Colonic mucosa (tissue), 4 donors: Measurements from ENCODE around the gene MTG1. TPM values are rescaled to one million over a fixed set of nuclear protein-coding genes. Genes with fewer than 3 reads are reported as not detected.

Experiments
- DNase-seq: peaks from one replicate; pipeline ENCODE4 v3.0.0-alpha.2; 2020
- H3K27ac ChIP-seq: fragments of 200-600 bp; one replicate; pipeline ENCODE4 v1.8.0; 2021
- H3K27me3 ChIP-seq: fragments of 200-600 bp; one replicate; pipeline ENCODE4 v1.8.0; 2021
- H3K36me3 ChIP-seq: fragments of 200-600 bp; one replicate; pipeline ENCODE4 v1.8.0; 2021
- H3K4me1 ChIP-seq: fragments of 200-600 bp; one replicate; pipeline ENCODE4 v1.8.0; 2021; ENCODE audit warnings: mild to moderate bottlenecking
- H3K4me3 ChIP-seq: fragments of 200-600 bp; one replicate; pipeline ENCODE4 v1.8.0; 2021
- H3K9ac ChIP-seq, 2 donors: one replicate each; pipeline ENCODE4 v1.7.0; 2013; ENCODE audit warnings: control low read depth in 2 of 2, low read depth in 2 of 2, low read length in 2 of 2
- H3K9me3 ChIP-seq: fragments of 200-600 bp; one replicate; pipeline ENCODE4 v1.8.0; 2021
- intact Hi-C: fragments of 100-400 bp; cut with DNase I; formaldehyde crosslinking; loops from one replicate; pipeline ENCODE4 v1.14.1; 2022
- total RNA-seq, 2 donors: library from RNA; stranded (reverse); fragmentation: NEBNext Ultra II Directional in 1 of 2; extraction: Animal tissue kit (Norgen Biotek cat#: 25700) in 1 of 2; gene quantifications; one replicate each; pipeline ENCODE4 v1.2.1, GENCODE V29; 2021
- TF ChIP-seq, protein P1 (sequence below): fragments of 200-600 bp; IDR thresholded peaks from one replicate; pipeline ENCODE4 v1.8.0; 2022; ENCODE audit warnings: antibody characterized with exemption, mild to moderate bottlenecking
- donor health status: healthy.
- donor health status: DM: no; HTN: no; CAD: no.
- donor health status: DM: no; HTN: no; CAD: no.

MTG1 gene
- total RNA-seq, 2 donors from 2014 or later = 31.2 to 59.5 TPM

DNA sequence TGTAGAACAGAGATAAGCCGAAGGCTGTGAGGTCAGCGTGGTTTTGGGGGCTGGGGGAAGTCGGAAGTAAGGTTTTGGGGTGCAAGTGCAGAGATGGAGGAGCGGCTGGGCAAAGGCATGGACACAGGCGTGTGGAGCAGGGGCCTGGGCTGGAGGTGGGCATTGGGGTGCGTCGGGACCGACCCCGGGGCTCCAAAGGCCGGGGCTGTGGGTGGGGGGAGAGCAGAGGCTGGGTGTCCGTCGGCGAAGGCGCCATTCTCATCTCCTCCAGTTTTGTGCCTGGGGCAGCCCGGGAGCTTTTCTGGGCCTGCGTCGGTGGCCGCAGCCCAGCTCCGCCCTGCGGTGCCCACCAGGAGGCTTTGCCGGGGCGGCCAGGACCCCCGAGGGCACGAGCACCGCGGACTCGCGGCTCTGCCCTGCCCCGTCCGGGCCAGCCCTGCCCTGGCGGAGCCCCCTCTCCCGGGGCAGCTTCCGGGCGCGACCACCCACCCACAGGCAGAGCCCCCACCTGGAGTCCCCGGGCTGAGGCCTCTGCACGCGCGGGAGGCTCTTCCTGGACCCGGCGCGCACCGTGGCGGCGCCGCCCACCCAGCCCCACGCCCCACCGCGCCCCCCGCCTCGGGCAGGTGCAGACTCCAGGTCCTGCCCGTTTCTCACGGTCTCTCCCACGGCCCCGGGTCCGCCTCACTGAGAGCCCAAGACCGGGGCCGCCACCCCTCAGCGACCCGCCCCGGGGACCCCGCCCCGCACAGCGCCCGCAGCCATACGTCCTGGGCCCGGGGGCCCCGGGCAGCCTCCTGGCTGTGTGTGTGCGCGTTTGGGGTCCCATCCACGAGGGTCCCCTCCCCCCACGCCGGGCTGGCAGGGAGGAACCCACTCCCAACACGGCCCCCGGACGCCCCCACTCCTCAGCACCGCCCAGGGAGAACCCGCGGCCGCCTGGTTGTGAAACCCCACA lies 52.1 kb downstream of the MTG1 start:
- Histone ChIP-seq H3K9ac (no peak overlapping the region), H3K27me3 (no peaks in the 10 kb centered on the region), H3K9me3 (peaks cover 10% of the 10 kb centered on the region), H3K27ac (no peak overlapping the region), H3K4me3 (no peak overlapping the region), H3K36me3 (no peaks in the 10 kb centered on the region), H3K4me1 (no peaks in the 10 kb centered on the region)
- intact Hi-C loops = no loop called here
- TF ChIP-seq, protein P1, sequence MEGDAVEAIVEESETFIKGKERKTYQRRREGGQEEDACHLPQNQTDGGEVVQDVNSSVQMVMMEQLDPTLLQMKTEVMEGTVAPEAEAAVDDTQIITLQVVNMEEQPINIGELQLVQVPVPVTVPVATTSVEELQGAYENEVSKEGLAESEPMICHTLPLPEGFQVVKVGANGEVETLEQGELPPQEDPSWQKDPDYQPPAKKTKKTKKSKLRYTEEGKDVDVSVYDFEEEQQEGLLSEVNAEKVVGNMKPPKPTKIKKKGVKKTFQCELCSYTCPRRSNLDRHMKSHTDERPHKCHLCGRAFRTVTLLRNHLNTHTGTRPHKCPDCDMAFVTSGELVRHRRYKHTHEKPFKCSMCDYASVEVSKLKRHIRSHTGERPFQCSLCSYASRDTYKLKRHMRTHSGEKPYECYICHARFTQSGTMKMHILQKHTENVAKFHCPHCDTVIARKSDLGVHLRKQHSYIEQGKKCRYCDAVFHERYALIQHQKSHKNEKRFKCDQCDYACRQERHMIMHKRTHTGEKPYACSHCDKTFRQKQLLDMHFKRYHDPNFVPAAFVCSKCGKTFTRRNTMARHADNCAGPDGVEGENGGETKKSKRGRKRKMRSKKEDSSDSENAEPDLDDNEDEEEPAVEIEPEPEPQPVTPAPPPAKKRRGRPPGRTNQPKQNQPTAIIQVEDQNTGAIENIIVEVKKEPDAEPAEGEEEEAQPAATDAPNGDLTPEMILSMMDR = no peak
- no peak for DNase-seq

DNA sequence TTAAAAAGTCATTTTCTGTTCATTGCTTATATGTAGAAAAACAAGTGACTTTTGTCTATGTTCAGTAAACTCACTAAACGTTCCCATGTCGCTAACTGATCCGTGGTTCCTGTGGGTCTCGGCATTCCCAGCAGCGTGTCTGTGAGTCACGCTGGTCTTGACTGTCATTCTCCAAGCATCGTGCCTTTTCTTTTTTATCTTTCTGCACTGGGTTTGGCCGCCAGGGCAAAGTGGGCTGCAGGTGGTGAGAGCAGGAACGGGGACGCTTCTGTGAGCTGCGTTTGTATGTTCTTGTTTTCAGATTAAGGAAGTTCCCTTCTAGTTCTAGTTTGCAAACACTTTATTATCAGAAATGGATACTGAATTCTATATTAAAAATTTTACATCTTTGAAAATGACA lies 53.0 kb downstream of the MTG1 start:
- intact Hi-C loops = no loop called here
- Histone ChIP-seq H3K9me3 (peaks cover 10% of the 10 kb centered on the region), H3K4me3 (no peak overlapping the region), H3K36me3 (no peaks in the 10 kb centered on the region), H3K27ac (no peak overlapping the region), H3K27me3 (no peaks in the 10 kb centered on the region), H3K9ac (no peak overlapping the region), H3K4me1 (no peaks in the 10 kb centered on the region)
- no peak for DNase-seq
- TF ChIP-seq, protein P1 = no peak

DNA sequence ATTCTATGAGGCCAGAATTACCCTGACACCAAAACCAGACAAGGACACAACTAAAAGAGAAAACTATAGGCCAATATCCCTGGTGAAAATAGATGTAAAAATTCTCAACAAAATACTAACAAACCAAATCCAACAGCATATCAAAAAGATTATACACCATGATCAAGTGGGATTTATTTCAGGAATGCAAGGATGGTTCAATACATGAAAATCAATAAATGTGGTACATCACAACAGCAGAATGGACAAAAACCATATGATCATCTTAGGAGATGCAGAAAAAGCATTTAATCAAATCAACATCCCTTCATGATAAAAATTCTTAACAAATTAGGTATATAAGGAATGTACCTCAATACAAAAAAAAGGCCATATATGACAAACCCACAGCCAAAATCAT lies 54.2 kb downstream of the MTG1 start:
- DNase-seq = no peak
- TF ChIP-seq, protein P1 = no peak
- intact Hi-C loops = no loop called here
- Histone ChIP-seq H3K27ac (no peak overlapping the region), H3K36me3 (no peaks in the 10 kb centered on the region), H3K27me3 (no peaks in the 10 kb centered on the region), H3K9me3 (peaks cover 10% of the 10 kb centered on the region), H3K4me3 (no peak overlapping the region), H3K9ac (no peak overlapping the region), H3K4me1 (no peaks in the 10 kb centered on the region)

DNA sequence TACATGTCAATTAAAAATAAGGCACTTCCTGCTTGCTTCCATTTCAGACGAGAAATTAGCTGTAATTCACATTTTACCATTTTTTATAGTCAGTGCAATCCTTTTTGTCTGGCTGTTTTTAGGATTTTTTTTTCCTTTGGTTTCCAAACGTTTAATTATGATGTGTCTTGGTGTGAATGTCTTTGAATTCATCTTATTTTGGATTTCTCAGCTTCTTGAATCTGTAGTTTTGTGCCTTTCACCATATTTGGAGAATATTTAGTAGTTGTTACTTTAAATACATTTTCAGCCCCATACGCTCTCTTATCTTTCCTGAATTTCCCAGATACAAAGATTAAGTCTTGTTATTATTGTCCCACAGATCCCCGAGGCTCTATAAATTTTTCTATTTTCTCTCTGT lies 57.4 kb downstream of the MTG1 start:
- H3K36me3 ChIP-seq = no peaks in the 10 kb centered on the region
- H3K4me1 ChIP-seq = no peaks in the 10 kb centered on the region
- no peak overlapping the region for H3K9ac ChIP-seq
- H3K9me3 ChIP-seq = peaks cover 10% of the 10 kb centered on the region
- no peaks in the 10 kb centered on the region for H3K27me3 ChIP-seq
- intact Hi-C loops = no loop called here
- DNase-seq = no peak
- no peak overlapping the region for H3K4me3 ChIP-seq
- TF ChIP-seq, protein P1 = no peak
- H3K27ac ChIP-seq = no peak overlapping the region

DNA sequence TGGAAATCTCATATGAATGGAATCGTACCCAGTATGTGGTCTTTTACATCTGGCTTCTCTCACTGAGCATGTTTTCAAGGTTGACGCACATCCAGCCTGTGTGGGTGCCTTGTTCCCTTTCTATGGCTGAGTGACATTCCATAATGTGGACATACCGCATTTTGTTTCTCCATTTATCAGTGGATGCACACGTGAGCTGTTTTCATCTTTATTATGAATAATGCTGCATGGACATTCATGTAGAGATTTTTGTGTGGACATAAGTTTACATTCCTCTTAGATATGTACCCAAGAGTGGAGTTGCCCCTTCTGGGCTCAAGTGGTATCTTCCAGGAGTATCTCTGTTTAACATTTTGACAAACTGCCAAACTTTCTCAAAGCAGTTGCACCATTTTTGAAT lies 58.5 kb downstream of the MTG1 start:
- no peak overlapping the region for H3K27ac ChIP-seq
- intact Hi-C loops = no loop called here
- H3K4me1 ChIP-seq = no peaks in the 10 kb centered on the region
- TF ChIP-seq, protein P1 = no peak
- H3K9ac ChIP-seq = no peak overlapping the region
- DNase-seq = no peak
- H3K27me3 ChIP-seq = no peaks in the 10 kb centered on the region
- H3K4me3 ChIP-seq = no peak overlapping the region
- H3K36me3 ChIP-seq = no peaks in the 10 kb centered on the region
- peaks cover 7% of the 10 kb centered on the region for H3K9me3 ChIP-seq
